ENCODE data around the gene RHOH.
A peak's percentile ranks its signal among the peaks of the same experiment; 100 is the strongest.

GRCh38 chr4:40212674-40213527 is 16.1 kb downstream of the RHOH start:
- TF ChIP-seq POLR2A (IDR thresholded peaks at IDR 0.05; ENCODE audit: low read depth, low read length): no peak
- no peak for TF ChIP-seq TAF1 (IDR thresholded peaks at IDR 0.05; ENCODE audit: low read depth, low read length)
- TF ChIP-seq POLR2AphosphoS5 (IDR thresholded peaks at IDR 0.05; ENCODE audit: low read depth, low read length): no peak
- 0 out of 2 replicates have a peak, but pooled peaks have one; percentile 22 for TF ChIP-seq SPI1 (IDR thresholded peaks at IDR 0.05; ENCODE audit: low read depth, low read length)
- TF ChIP-seq POU2F2 (IDR thresholded peaks at IDR 0.05; ENCODE audit: low read depth, low read length): no peak

Data from GM12891 (cell line).